Stimulated activated CD4-positive, alpha-beta T cell treated with anti-CD3 and anti-CD28 coated beads, Interleukin-4, amount 100 ng/mL, for 24 hours (primary cell): Measurements from ENCODE around the gene PGLYRP3.

Source experiments
- DNase-seq: peaks from one replicate; pipeline ENCODE4 v3.0.0-alpha.2; 2020

Gene PGLYRP3

GRCh38 chr1:153312570-153313186 is at the start of gene PGLYRP3:
TSS of gene PGLYRP3 (minus strand) at chr1:153312952. CDS start at chr1:153310665, 2,287 bp downstream.
- DNase-seq, result no peak

- no peak for DNase-seq
Observed at GRCh38 chr1:153362187-153362775, 49.5 kb upstream of the PGLYRP3 start.

DNA sequence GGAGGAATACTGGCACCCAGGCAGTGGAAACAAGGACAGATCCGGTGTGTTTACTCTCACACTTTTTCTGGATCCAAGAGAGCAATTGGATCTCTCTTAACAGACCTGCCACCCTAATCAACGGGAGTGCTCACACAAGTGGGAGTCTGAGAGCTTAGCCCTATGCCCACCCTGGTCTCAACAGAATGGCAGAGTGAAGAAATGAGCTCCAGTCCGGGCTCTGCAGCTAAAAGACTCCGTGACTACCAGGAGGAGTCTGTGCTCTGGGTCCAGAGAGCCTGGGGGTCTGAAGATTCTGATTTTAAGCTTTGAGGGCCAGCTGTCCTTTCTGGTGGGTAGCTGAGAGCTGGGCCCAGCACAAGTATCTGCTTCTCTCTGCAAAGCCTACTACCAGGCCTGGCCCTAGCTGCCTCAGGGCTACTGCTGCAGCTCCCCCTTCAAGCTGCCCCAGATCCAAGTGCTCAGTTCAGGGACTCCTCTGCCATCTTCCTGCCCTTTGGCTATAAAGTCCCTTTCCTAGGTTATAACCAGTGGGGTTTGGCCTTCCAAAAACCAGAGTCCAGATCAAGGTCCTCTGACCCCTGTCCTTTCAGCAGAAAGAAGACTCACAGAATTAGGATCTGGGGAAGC is 48.8 kb upstream of the PGLYRP3 start:
- no peak for DNase-seq

- no peak for DNase-seq
Observed at GRCh38 chr1:153360592-153361479, 48.1 kb upstream of the PGLYRP3 start.

DNA sequence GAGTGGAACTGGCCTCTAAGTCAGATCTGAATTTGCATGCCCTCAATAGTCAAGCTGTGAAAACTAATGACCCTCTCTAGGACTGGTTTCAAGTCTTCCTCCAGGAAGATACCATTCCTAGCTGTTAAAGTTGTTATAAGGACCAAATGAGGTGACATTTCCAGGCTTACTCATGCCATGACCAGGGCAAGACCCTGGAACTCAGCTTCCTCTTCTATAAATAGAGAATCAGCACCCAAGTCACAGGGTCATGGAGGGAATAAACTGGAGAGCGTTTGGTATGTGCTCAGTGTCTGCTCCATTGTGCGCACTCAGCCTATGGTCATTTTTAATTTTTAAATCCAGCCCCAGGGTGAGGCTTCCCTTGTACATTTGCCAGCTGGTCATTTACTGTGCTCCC is 47.4 kb upstream of the PGLYRP3 start:
- DNase-seq, result no peak

DNA sequence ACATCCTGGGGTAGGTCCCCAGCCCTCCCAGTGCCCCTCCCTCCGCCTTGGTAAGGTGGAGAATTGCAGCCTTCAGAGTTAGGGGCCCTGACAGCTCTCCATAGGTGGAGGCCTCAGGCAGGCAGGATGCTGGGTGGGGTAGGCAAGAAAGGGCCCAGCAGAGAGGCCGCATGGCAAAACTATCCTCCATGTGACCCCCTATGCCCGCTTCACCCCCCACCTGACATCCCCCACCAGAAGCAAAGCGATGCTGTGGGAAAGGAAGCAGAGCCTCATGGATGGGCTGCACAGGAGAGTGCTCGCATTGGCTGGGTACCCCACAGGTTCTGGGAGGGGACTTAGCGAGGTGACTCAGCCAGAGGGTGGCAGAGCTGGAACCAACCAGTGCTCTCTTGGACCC is 46.5 kb upstream of the PGLYRP3 start:
- no peak for DNase-seq

DNA sequence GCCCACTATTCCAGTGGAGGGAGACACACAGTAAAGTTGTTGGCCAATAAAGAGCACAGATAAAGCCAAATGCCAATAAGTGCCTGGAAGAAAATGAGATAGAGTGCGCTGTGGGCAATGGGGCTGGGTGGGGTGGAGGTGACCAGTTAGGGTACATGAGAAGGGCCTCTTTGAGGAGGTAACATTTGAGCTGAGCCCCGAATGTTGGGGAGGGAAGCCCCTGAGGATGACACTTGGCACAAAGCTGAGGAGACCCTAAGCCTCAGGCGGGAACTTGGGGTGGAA is 45.9 kb upstream of the PGLYRP3 start:
- DNase-seq, result no peak

DNA sequence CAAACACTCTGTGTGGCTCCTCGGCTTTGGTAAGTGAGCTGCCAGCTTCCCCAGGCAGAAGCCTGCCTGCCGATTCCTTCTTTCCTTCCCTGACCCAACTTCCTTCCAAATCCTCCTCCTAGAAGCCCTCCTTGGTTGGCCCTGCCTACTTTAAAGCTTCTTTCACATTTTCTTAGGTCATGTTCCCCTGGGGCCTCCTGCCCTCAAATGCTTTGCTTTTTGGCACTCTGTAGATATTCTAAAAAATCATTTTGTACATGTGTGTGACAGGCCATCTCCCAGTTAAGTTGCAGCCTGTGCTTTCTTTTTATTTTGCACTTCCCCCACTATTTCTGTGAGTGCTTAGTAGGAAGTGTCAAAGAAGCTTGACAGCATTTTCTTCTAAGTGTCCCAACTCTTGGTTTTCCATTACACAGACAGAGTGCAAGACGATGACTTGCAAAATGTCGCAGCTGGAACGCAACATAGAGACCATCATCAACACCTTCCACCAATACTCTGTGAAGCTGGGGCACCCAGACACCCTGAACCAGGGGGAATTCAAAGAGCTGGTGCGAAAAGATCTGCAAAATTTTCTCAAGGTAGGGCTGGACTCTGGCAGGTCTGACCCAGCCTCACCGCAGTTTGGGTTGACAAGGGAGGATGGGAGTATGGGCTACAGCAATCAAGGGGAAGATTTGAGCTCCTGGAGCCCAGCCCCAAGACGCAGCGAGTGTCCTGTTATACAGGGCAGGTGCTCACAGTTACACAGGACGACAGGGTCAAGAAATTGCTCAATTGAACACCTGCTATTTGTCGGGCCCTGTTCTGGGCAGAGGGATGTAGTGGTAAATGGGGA is 45.3 kb upstream of the PGLYRP3 start, which contains the start of gene S100A9:
TSS of gene S100A9 (plus strand) at position 2 of the 838 bp plus-strand sequence. CDS start at position 432, 430 bp downstream.
- no peak for DNase-seq

- DNase-seq, result no peak
Observed at GRCh38 chr1:153357076-153357852, 44.5 kb upstream of the PGLYRP3 start.

DNA sequence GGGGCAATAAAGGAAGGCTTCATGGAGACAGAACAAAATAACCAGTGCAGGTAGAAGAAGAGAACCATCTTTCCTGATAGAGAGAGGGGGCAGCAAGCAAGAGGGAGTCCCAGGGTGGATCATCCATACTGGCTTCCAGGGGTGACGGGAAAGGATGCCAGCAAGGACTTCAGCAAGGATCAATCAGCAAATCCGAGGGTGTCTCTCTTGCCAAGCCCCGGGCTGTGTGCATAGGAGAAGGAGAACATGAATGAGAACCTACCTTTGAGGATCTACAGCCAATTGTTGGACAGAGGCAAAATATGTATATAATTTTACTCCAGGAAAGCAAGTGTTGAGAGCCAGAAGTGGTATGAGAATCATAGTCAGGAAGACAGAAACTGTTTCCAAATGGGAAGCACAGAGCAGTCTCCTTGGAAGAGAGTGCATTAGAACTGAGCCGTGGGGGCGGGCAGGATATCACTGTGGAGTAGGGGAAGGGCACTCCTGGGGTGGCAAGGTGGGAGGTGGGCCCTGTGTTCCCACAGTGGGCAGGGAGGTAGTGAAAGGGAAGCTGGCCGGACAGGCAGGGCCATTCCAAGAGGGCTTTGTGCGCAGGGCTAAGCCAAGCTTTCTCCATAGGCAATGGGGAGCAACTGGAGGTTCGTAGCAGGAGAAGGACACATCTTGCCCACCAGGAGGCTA is 43.8 kb upstream of the PGLYRP3 start:
- no peak for DNase-seq

DNA sequence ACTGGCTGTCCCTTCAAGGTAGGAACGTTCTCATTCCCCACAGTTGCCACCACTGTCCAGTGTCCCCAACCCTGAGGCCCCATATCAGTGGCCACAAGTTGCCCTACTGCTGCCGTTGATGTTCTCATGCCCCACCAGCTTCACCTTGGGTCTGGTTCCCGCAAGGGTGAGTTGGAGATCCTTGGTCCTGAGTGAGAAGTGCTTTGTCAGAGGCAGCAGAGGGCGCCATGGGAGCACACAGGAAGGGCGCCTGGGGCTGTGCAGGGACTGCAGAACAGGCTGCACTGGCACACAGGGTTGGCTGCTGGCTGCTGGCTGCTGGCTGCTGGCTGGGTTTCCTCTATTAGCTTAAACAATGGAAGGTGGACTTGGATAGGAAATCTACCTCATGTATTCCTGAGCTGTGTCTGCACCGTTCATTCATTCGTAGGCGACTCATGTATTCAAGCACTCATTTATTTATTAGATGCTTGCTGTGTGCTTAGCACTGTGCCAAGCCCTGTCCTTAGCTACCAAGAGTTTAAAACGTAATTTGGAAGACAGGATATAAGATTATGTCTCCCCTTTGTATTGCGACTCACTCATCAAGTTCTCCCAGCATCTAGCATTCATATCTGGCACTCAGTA is 42.8 kb upstream of the PGLYRP3 start:
- peak; percentile 29 for DNase-seq

GRCh38 chr1:153354515-153355193 is 41.9 kb upstream of the PGLYRP3 start:
- DNase-seq, result no peak

DNA sequence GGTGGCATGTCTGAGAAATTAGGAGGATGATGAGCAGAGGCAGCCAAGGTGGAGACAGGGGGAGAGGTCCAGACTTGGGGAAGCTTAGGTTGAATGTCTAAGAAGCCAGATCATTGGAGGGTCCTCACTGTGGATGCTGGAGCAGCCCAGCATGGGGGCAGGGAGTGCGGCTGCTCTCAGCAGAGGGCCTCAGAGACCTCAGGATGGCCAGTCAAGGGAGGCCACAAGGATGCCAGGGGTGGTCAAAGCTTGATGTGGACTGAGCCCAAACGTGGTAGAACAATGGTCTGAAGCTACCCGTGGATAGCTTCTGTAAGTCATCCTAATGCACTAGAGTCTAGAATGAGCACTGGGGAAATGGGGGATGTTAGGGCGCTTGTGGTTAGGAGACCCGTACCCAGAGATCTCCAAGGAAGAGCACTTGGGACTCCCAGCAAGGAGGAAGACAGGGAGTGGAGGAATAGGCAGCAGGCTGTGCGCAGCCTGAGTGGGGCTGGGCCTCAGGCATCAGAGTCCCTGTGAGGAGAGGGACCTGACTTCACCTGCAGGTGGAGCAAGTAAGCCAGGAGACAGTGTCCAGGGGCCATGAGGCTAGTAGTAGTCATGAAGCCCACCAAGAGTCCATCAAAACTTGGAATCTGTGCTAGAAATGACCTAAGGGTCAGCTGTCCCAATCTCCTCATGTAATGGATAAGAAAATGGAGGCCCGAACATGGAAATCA is 40.6 kb upstream of the PGLYRP3 start:
- DNase-seq, result no peak

GRCh38 chr1:153352523-153352922 is 39.8 kb upstream of the PGLYRP3 start:
- DNase-seq, result peak; percentile 69

DNA sequence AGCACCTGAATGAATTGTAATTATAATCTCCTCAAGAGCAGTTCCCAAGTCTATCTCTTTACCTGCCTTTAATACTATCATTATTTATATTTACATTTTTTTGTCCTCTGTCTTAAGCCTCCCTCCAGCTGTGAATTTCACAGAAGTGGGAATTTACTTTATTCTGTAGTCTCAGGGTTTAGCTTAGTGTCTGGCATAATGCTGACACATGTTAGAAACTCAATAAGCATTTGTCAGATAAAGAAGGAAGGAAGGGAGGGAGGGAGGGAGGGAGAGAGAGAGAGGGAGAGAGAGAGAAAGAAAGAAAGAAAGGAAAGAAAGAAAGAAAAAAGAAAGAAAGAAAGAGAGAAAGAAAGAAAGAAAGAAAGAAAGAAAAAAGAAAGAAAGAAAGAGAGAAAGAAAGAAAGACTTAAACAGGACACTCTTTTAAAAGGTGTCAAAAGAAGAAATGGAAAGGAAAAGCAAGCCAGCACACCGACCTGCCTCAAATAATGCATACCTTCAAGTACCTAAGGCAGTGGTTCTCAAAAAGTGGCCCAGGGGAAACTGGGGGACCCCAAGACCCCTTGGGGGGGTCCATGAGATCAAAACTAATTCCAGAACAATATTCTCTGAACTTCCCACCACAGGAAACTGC is 37.7 kb upstream of the PGLYRP3 start:
- no peak for DNase-seq

- DNase-seq, result no peak
Observed at GRCh38 chr1:153349363-153350320, 36.9 kb upstream of the PGLYRP3 start.

DNA sequence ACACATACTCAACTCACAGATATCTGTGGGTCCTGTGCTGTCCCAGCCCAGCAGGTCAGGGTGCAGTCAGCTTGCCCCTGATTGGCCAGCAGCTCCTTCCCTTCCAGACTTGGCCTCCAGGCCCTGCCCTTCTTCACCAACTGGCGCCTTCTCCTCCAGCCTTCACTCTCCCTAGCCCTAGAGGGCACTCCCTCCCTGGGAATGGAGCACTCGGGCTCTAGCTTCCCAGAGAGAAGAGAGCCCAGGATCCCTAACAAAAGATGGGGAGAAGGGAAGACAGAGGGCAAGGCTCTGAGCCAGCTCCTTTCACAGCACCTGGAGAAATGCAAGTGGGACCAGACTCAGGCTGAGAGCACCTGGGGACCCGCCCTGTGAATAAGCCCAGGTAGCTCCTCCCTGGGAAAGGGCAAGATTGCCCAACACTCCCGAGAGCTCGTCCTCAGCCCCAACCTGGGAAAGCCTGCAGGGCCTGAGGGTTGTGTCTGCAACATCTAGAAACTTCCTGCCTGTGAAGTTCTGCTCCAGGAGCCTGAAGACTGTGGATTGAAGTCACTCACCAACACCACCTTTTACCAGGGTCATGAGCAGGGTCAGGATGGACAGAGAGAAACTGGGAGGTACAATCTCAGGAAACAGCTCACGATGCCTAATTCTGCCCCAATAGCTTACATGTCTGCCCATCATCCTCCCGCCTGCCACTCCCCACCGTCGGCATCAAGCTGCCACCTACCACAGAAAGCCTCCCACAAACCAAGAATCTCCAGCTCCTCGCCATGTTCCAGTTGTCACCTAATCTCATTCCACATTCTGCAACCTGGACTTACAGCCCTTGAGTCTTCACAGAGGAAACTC is 36.0 kb upstream of the PGLYRP3 start, which contains the start of gene PGLYRP4:
TSS of gene PGLYRP4 (minus strand) at position 331 of the 852 bp plus-strand sequence. CDS start 909 bp downstream, outside the sequence.
- DNase-seq, result no peak
